Panc1 (cell line): ENCODE data around the gene SGPP1. TPM values are rescaled to one million over a fixed set of nuclear protein-coding genes. Genes with fewer than 3 reads are reported as not detected.

Experiments used
- ATAC-seq: fragments of 200-7000 bp; cut with Tn5 transposase; 2 replicates; pipeline ENCODE4 v1.9.1; 2020; ENCODE audit warnings: mild to moderate bottlenecking, moderate library complexity
- BruUV-seq: library from RNA; stranded (reverse); fragments of 400-500 nt; replicated peaks from 2 replicates; lab custom pipeline; 2021; lab: Mats Ljungman, UMichigan
- CTCF ChIA-PET: fragments of 300-600 bp; sonication (Branson Sonifier 250); formaldehyde crosslinking; loops from one replicate; lab custom pipeline; 2022; ENCODE audit warnings: antibody characterized with exemption; lab: Charles Lee
- POLR2A ChIA-PET: fragments of 300-600 bp; sonication (Branson Sonifier 250); formaldehyde crosslinking; loops from one replicate; lab custom pipeline; 2022; ENCODE audit warnings: antibody characterized with exemption; lab: Charles Lee
- DNase-seq: peaks from one replicate; pipeline ENCODE4 v3.0.0-alpha.2; 2010; ENCODE audit warnings: low read depth, low spot score
- H3K27ac ChIP-seq: 2 replicates; pipeline ENCODE4 v1.5.1; 2011; ENCODE audit warnings: mild to moderate bottlenecking, low read length, inconsistent platforms
- H3K27me3 ChIP-seq: fragments of 200-500 bp; sonication (Bioruptor generic); 2 replicates; pipeline ENCODE4 v1.6.0; 2014; ENCODE audit warnings: low read length, inconsistent platforms; ENCODE audit not compliant: control insufficient read depth, insufficient read depth
- H3K36me3 ChIP-seq: fragments of 200-500 bp; sonication (Bioruptor generic); 2 replicates; pipeline ENCODE4 v1.5.1; 2014; ENCODE audit warnings: inconsistent platforms, mild to moderate bottlenecking, low read length, moderate library complexity; ENCODE audit not compliant: control insufficient read depth, insufficient read depth
- H3K4me1 ChIP-seq: 2 replicates; pipeline ENCODE4 v1.5.1; 2011; ENCODE audit warnings: inconsistent platforms, mild to moderate bottlenecking, low read length, moderate library complexity; ENCODE audit not compliant: control insufficient read depth, insufficient read depth
- H3K4me3 ChIP-seq, 2 experiments: 2 replicates each; pipeline ENCODE4 v1.5.1; 2011 to 2012; ENCODE audit warnings: low read depth in 2 of 2, low read length in 2 of 2, mild to moderate bottlenecking in 2 of 2, inconsistent platforms in 1 of 2, moderate library complexity in 1 of 2
- H3K9me3 ChIP-seq: fragments of 200-500 bp; sonication (Bioruptor generic); 2 replicates; pipeline ENCODE4 v1.5.1; 2014; ENCODE audit warnings: low read depth, mild to moderate bottlenecking, inconsistent platforms, low read length, moderate library complexity; ENCODE audit not compliant: control insufficient read depth, insufficient read depth
- POLR2AphosphoS5 ChIP-seq: IDR thresholded peaks from 2 replicates; pipeline ENCODE4 v1.6.1; 2012; ENCODE audit warnings: mild to moderate bottlenecking, low read depth, low read length, moderate library complexity
- SIN3A ChIP-seq: IDR thresholded peaks from 2 replicates; pipeline ENCODE4 v1.6.1; 2012; ENCODE audit warnings: low read depth, mild to moderate bottlenecking, low read length, moderate library complexity, borderline replicate concordance; ENCODE audit not compliant: insufficient read depth
- TCF7L2 ChIP-seq: IDR thresholded peaks from 2 replicates; pipeline ENCODE4 v1.6.1; 2011; ENCODE audit warnings: mild to moderate bottlenecking, low read depth, low read length, inconsistent platforms
- in situ Hi-C: cut with HindIII; loops from 2 replicates; pipeline ENCODE4 v1.10.0; 2016; ENCODE audit warnings: low sequenced_read_pairs, low pct_unique_long_range_greater_than_20kb
- intact Hi-C: fragments of 100-400 bp; cut with micrococcal nuclease; formaldehyde crosslinking; loops from one replicate; pipeline ENCODE4 v1.10.0; 2022; ENCODE audit not compliant: unreplicated experiment
- total RNA-seq: library from RNA; stranded (reverse); gene quantifications from one replicate; pipeline ENCODE4 v1.2.1, GENCODE V29; 2021; ENCODE audit not compliant: unreplicated experiment
- TF ChIP-seq, protein P1 (sequence below), 2 experiments: IDR thresholded peaks; 2 replicates each; pipeline ENCODE4 v1.6.1; 2011 to 2012; ENCODE audit warnings: low read depth in 2 of 2, control low read depth in 1 of 2, low read length in 1 of 2, mild to moderate bottlenecking in 1 of 2, moderate library complexity in 1 of 2; ENCODE audit not compliant: insufficient read depth in 1 of 2
- TF ChIP-seq, protein P2 (sequence below): fragments of 450-650 bp; IDR thresholded peaks from 2 replicates; pipeline ENCODE4 v1.5.1; 2017; ENCODE audit warnings: mild to moderate bottlenecking

The SGPP1 gene
- total RNA-seq, 1 experiment from 2014 or later = 30.0 TPM

DNA sequence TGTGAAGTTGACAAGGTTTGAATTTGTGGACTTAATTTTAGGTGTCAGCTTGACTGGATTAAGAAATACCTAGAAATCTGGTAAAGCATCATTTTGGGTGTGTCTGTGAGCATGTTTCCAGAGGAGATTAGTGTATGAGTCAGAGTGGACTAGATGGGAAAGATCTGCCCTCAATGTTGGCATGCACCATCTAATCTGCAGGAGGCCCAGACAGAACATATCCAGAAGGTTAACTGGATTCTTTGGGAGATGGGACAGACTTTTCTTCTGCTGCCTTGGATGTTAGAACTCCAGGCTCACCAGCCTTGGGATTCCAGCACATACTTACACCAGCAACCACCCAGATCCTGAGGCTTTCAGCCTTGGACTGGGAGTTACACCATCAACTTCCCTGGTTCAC, 14.1 kb downstream of the SGPP1 start:
- DNase-seq = no peak
- Histone ChIP-seq H3K27me3 (no peaks in the 10 kb centered on the region), H3K9me3 (peaks cover 12% of the 10 kb centered on the region; the same call in 1 of the 2 replicates), H3K36me3 (no peaks in the 10 kb centered on the region), H3K4me3 (no peak overlapping the region), H3K27ac (no peak overlapping the region), H3K4me1 (no peaks in the 10 kb centered on the region)
- in situ Hi-C loops (no loop called here), intact Hi-C loops (no loop called here)
- no peak for ATAC-seq
- ChIA-PET POLR2A (no interaction called here), CTCF (no interaction called here)
- BruUV-seq = no TSS peak
- TF ChIP-seq, protein P1, sequence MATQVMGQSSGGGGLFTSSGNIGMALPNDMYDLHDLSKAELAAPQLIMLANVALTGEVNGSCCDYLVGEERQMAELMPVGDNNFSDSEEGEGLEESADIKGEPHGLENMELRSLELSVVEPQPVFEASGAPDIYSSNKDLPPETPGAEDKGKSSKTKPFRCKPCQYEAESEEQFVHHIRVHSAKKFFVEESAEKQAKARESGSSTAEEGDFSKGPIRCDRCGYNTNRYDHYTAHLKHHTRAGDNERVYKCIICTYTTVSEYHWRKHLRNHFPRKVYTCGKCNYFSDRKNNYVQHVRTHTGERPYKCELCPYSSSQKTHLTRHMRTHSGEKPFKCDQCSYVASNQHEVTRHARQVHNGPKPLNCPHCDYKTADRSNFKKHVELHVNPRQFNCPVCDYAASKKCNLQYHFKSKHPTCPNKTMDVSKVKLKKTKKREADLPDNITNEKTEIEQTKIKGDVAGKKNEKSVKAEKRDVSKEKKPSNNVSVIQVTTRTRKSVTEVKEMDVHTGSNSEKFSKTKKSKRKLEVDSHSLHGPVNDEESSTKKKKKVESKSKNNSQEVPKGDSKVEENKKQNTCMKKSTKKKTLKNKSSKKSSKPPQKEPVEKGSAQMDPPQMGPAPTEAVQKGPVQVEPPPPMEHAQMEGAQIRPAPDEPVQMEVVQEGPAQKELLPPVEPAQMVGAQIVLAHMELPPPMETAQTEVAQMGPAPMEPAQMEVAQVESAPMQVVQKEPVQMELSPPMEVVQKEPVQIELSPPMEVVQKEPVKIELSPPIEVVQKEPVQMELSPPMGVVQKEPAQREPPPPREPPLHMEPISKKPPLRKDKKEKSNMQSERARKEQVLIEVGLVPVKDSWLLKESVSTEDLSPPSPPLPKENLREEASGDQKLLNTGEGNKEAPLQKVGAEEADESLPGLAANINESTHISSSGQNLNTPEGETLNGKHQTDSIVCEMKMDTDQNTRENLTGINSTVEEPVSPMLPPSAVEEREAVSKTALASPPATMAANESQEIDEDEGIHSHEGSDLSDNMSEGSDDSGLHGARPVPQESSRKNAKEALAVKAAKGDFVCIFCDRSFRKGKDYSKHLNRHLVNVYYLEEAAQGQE (IDR thresholded peaks at IDR 0.05; ENCODE audit: insufficient read depth in 1 of 2, low read depth in 2 of 2, low read length in 1 of 2) = no peak
- TF ChIP-seq POLR2AphosphoS5 = no peak
- TF ChIP-seq, protein P2, sequence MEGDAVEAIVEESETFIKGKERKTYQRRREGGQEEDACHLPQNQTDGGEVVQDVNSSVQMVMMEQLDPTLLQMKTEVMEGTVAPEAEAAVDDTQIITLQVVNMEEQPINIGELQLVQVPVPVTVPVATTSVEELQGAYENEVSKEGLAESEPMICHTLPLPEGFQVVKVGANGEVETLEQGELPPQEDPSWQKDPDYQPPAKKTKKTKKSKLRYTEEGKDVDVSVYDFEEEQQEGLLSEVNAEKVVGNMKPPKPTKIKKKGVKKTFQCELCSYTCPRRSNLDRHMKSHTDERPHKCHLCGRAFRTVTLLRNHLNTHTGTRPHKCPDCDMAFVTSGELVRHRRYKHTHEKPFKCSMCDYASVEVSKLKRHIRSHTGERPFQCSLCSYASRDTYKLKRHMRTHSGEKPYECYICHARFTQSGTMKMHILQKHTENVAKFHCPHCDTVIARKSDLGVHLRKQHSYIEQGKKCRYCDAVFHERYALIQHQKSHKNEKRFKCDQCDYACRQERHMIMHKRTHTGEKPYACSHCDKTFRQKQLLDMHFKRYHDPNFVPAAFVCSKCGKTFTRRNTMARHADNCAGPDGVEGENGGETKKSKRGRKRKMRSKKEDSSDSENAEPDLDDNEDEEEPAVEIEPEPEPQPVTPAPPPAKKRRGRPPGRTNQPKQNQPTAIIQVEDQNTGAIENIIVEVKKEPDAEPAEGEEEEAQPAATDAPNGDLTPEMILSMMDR = no peak

DNA sequence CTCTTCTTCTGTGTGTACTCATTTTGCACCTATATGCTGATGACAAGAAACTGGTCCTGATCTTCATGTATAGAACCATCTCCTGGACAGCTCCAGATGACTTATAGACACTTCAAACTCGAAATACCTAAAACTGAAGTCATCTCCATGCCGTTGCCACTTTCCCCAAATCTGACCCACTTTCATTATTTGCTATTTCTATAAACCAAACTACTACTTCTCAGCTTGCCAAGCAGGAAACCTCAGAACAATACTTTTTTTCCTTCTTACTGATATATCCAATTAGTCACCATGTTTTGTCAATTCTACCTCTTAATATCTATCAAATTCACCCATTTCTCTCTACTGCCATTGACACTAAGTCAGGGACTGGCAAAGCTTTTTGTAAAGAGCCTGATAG, 14.8 kb downstream of the SGPP1 start:
- TF ChIP-seq SIN3A (no peak), POLR2AphosphoS5 (no peak), TCF7L2 (no peak)
- TF ChIP-seq, protein P2 = no peak
- TF ChIP-seq, protein P1 (IDR thresholded peaks at IDR 0.05; ENCODE audit: insufficient read depth in 1 of 2, low read depth in 2 of 2, low read length in 1 of 2) = no peak
- no TSS peak for BruUV-seq
- no peaks in the 10 kb centered on the region for H3K36me3 ChIP-seq
- intact Hi-C loops (no loop called here), in situ Hi-C loops (no loop called here)
- ATAC-seq = no peak
- no peak overlapping the region for H3K4me3 ChIP-seq
- no peak for DNase-seq
- no peaks in the 10 kb centered on the region for H3K4me1 ChIP-seq
- H3K9me3 ChIP-seq = peaks cover 7% of the 10 kb centered on the region; the same call in 1 of the 2 replicates
- no peaks in the 10 kb centered on the region for H3K27me3 ChIP-seq
- ChIA-PET CTCF (no interaction called here), POLR2A (no interaction called here)
- H3K27ac ChIP-seq = no peak overlapping the region
